Stimulated activated CD4-positive, alpha-beta T cell treated with anti-CD3 and anti-CD28 coated beads, TNF-alpha, amount 100 ng/mL, for 48 hours (primary cell): ENCODE measurements around the gene UBL3.

Source experiments
- DNase-seq, 3 donors: peaks; one replicate each; pipeline ENCODE4 v3.0.0-alpha.2; 2020; ENCODE audit warnings: low read depth in 3 of 3

Gene UBL3

DNA sequence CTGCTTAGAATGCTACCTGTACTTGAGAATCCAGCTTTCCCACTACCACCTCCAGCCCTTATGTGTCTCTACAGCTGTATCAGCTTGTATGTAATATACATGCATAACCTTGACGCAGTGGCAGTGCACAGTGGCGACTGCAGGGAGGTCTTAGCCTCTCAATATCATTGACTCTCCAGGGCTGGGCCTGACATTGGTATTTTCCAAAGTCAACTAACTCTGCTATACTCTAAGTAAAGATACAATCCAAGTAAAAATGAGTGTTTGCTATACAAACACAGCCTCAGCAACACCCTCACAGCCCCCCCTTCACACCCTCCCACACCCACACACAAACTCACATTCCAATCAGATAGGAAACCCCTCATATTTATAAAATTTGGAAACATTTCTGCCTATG is 6.7 kb upstream of the UBL3 start:
- DNase-seq, result no peak

GRCh38 chr13:29856426-29856825 is 6.0 kb upstream of the UBL3 start:
- no peak for DNase-seq

DNA sequence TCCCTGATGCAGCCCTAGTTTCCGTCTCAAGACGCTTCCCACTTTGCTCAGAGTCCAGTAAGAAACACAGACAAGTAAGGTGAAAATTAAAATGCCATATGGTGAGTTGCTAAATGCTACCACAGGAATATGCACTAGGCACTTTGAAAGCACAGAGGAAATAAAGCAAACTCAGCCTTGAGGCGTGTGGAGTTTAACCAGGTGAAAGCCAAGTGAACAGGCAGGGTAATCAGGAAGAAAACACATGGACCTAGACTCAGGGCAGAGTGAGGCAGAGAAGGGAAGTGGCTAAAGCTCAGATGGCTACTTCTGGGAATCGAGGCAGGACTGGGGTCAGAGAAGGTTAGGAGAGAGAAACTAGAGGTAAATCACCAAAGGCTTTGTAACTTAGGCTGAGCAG is 5.4 kb upstream of the UBL3 start:
- no peak for DNase-seq

DNA sequence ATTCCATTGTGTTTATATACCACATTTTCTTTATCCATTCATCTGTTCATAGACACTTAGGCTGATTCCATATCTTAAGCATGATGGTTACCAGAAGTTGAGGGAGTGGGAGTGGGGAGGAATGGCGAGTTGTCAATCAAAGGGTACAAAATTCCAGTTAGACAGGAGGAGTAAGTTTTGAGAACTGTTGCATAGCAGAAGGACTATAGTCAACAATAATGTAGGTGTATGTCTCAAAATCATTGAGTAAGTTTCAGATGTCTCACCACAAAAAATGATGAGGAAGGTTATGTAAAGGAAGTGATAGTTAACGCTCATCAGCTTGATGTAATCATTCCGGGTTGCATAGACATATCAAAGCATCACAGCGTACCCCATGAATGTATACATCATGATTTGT is 4.6 kb upstream of the UBL3 start:
- no peak for DNase-seq

DNA sequence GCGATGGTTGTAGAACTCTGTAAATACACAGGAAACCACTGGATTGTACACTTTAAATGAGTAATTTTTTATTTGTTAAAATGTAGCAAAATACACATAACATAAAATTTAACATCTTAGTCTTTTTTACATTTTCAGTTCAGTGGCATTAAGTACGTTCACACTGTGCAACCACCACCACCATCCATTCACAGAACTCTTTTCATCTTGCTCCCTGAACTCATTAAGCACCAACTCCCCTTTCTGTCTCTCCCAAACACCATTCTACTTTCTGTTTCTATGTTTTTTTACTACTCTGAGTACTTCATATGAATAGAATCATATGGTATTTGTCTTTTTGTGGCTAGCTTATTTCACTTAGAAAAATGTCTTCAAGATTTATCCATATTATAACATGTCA is 2.7 kb upstream of the UBL3 start:
- DNase-seq, result no peak

GRCh38 chr13:29852472-29853054 is 2.1 kb upstream of the UBL3 start:
- no peak for DNase-seq

- peak in 1 of 3 donors; percentile 11 for DNase-seq
These were observed 645 bp downstream of the UBL3 start for GRCh38 chr13:29849731-29850212.

- peak in 1 of 3 donors; percentile 9 for DNase-seq
These were observed 1.3 kb downstream of the UBL3 start for GRCh38 chr13:29849071-29849631.

DNA sequence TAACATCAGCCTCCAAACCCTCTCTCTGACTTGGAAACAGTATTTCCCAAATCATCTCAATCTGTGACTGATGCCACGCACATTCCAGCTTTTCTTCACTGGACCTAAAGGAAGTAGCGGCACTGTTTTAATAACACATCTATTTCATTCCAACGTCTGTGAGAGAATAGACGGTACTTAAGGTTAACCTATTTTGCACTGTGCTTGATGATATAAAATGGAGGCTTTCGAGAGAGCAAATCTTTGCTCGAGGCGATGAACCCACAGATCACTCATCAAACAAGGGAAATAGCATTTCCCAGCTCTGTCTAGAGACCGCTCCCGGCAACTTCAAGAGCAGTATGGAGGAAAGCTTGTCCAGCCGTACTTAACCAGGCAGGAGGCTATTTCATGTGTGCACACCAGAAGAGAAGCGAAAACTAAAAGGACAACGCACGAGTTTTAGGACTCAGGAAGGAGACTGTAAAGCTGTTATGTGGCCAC is 2.9 kb downstream of the UBL3 start:
- DNase-seq, result no peak

- no peak for DNase-seq
These were observed 3.8 kb downstream of the UBL3 start for GRCh38 chr13:29846475-29847256.

DNA sequence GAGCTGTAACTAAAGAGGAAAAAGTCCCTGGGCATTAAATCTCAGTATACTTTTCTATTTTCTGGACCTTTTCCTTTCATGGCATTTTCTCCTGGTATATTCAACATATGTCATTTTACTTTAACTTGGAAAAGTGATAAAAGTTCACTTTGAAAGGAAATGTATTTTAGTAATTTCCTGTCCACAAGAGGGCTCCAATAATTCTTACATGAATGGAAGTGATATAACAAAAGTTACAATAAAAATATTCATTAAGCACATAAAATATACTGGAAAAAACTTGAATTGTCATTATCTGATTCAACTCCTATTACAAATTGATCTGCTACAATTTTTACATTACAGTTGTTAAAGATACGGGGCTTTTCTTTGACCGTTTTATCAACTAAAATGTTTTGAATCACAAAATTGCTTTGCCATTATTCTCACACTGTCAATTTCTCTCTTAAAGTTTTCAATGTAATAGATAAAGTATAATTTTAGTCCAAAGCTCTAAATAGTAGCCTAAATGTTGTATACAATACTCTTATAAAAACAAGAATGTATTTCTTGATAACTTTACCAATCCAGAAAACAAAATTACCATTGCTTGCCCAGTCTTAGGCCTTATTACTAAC is 4.9 kb downstream of the UBL3 start:
- DNase-seq, result no peak

GRCh38 chr13:29844441-29844840 is 6.0 kb downstream of the UBL3 start:
- no peak for DNase-seq

- DNase-seq, result no peak
These were observed 9.8 kb downstream of the UBL3 start for GRCh38 chr13:29840585-29840984.

DNA sequence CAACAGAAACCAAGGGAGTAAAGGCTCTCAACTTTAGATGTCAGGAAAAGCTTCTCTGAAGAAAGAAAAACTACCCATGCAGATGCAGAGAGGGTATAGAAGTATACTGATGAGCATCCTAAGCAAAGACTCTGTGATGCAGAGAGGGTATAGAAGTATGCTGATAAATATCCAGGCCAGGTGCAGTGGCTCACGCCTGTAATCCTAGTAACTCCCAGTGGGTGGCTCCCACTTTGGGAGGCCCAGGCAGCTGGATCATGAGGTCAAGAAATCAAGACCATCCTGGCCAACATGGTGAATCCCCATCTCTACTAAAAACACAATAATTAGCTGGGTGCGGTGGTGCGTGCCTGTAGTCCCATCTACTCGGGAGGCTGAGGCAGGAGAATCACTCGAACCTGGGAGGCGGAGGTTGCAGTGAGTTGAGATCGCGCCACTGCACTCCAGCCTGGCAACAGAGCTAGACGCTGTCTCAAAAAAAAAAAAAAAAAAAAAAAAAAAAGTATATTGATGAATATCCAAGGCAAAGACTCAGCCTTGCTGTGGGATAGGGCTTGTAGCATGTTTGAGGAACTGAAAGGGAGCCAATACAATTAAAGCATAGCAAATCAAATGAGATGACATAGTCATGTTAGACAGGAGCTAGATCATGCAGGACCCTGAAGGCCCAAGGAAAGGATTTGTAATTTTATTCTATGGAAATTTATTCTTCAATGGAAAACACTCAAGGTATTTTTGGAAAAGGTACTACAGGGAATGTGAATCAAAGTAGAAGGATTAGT is 14.9 kb downstream of the UBL3 start:
- no peak for DNase-seq

- no peak for DNase-seq
These were observed 17.6 kb downstream of the UBL3 start for GRCh38 chr13:29832761-29833298.

DNA sequence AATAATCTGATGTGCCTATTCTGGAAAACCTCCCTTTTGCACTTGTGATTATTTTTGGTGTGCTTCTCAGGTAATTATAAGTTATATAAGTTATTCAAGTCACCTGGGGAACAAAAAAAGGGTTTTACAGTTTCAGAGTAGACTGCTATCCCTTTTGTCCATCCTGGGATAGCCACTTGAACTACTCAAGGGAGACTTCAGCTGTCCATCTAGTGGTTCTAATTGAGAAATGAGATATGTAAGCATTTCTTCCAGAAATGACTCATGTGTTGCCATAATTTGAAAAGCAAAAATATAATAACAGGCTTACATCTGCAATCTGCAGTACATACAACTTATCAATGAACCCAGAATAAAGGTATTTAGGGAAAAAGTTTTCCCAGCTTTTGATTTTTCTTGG is 20.4 kb downstream of the UBL3 start:
- no peak for DNase-seq

DNA sequence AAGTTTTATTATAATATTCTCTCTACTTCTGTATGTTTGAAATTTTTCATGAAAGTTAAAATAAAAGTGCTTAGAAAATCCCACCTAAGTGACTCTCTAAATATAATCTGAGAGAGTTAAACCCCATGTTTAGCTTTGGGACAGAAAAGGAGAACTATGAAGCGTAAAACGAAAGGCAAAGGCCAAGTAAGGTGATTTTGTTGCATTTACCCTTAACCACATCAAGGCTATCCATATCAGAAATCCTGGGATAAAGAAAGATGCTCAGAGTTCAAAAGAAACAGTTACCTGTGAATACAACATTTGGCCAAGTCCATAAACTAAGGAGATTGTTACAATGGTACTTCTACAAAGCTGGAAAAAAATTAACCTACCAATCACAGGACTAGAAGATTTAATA is 31.3 kb downstream of the UBL3 start:
- no peak for DNase-seq

DNA sequence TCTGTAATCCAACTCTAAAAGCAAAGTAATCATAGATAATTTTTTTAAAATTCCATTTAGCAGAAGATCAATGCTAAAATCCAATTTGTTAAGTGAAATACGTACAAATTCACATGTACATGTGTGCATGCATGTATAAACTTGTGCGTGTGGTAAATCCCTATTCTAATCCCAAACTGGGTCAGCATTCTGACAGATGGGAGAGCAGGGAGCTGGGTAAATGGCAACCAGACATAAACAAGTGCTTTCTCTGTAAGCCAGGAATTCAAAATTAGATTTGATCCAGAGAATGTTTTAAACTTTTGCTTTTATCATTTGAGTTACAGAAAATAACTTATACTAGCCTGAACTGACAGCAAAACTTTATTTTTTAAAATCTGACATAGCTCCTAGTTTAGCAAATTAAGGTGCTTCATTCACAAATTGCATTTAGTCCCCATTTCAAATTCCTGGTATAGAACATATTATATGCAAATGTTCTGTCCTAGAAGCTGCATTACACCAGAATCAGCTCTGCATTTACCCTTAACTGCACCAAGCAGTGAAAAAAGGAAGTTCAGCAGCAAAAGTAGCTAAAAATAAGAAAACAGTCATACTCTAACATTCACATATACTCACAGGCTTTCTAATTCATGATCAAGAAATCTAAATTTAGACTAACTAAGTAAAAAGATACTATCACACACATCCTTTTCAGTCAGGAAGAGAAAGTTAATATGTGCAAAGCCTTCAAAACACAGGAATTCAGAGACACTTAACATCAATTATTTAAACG is 32.6 kb downstream of the UBL3 start:
- no peak for DNase-seq

GRCh38 chr13:29816715-29817114 is 33.7 kb downstream of the UBL3 start:
- no peak for DNase-seq

DNA sequence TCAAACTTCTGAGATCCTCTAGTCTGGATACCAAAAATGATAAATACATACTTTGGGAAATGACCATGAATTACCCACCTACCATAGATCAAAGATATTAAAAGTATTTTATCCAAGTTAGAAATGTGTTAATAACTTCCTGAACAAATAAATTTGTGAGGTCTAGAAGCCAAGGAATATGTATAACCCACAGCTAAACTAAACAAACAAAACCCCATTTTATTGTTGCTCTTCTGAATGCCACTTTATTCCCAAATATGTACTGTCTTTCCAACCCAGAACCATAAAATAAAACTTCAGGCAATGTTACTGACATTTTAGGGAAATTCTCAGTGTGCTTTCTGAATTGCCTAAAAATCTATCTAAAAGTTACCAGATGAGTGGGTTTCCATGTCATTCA is 35.1 kb downstream of the UBL3 start:
- no peak for DNase-seq

DNA sequence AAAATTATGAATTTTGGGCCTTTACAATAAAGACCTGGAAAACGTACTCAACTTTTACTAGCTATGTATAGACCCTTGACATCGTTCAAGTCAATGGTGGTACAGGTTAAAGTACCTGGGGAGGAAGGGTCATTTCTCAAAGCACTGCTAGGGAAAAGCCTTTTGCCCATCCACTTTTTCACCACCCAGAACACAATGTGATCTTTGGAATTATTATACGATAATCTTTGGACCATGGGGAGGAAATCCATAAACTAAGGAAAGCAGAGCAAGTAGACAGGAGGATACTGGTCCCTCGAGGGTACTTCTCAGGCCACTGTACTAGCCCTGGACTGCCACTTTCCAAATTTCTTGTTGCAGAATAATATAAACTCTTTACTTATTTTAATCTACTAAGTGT is 39.5 kb downstream of the UBL3 start:
- no peak for DNase-seq
